Type B pancreatic cell (in vitro differentiated cells): ENCODE data around the gene MRPL39. TPM values are rescaled to one million over a fixed set of nuclear protein-coding genes. Genes with fewer than 3 reads are reported as not detected.

Source experiments
- DNase-seq: peaks from one replicate; pipeline ENCODE4 v3.0.0; 2021; ENCODE audit warnings: mixed read lengths; ENCODE audit not compliant: unreplicated experiment; ENCODE audit errors: extremely low spot score
- H3K27ac Mint-ChIP-seq: 2 replicates; pipeline ENCODE4 v1.8.0; 2021; ENCODE audit warnings: mild to moderate bottlenecking, mixed read lengths
- H3K27me3 Mint-ChIP-seq: 2 replicates; pipeline ENCODE4 v1.8.0; 2021; ENCODE audit warnings: mixed read lengths
- H3K36me3 Mint-ChIP-seq: 2 replicates; pipeline ENCODE4 v1.8.0; 2021; ENCODE audit warnings: mixed read lengths
- H3K4me1 Mint-ChIP-seq: one replicate; pipeline ENCODE4 v1.8.0; 2021; ENCODE audit warnings: mixed read lengths; ENCODE audit not compliant: unreplicated experiment
- H3K4me3 Mint-ChIP-seq: 2 replicates; pipeline ENCODE4 v1.8.0; 2021; ENCODE audit warnings: mild to moderate bottlenecking, mixed read lengths
- H3K9me3 Mint-ChIP-seq: 2 replicates; pipeline ENCODE4 v1.8.0; 2021; ENCODE audit warnings: mixed read lengths
- total RNA-seq: library from RNA; stranded (reverse); gene quantifications from 2 replicates; pipeline ENCODE4 v1.2.1, GENCODE V29; 2021; ENCODE audit warnings: low replicate concordance
- TF ChIP-seq, protein P1 (sequence below): fragments of 200-600 bp; sonication (generic); conservative IDR thresholded peaks from 2 replicates; pipeline ENCODE4 v1.5.0; 2021; ENCODE audit warnings: antibody characterized with exemption, mild to moderate bottlenecking

Gene MRPL39
- total RNA-seq, 1 donor from 2014 or later: 36.3 TPM

DNA sequence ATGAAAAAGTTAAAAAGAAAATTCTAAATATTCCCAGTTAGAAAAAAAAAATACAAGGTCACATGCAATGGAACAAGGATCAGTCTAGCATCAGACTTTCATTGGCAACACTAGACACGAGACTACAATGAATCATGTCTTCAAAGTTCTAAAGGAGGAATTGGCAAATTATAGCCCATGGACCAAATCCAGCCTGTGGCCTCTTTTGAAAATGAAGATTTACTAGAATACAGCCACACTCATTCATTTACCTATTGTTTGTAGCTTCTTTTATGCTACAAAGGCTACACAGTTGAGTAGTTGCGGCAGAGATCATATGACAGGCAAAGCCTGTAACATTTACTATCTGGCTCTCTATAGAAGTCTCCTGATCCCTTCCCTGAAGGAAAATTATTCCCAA lies 71.4 kb downstream of the MRPL39 start:
- DNase-seq: no peak
- H3K9me3 Mint-ChIP-seq: no peaks in the 10 kb centered on the region
- TF ChIP-seq, protein P1, sequence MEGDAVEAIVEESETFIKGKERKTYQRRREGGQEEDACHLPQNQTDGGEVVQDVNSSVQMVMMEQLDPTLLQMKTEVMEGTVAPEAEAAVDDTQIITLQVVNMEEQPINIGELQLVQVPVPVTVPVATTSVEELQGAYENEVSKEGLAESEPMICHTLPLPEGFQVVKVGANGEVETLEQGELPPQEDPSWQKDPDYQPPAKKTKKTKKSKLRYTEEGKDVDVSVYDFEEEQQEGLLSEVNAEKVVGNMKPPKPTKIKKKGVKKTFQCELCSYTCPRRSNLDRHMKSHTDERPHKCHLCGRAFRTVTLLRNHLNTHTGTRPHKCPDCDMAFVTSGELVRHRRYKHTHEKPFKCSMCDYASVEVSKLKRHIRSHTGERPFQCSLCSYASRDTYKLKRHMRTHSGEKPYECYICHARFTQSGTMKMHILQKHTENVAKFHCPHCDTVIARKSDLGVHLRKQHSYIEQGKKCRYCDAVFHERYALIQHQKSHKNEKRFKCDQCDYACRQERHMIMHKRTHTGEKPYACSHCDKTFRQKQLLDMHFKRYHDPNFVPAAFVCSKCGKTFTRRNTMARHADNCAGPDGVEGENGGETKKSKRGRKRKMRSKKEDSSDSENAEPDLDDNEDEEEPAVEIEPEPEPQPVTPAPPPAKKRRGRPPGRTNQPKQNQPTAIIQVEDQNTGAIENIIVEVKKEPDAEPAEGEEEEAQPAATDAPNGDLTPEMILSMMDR: no peak
- H3K36me3 Mint-ChIP-seq: no peaks in the 10 kb centered on the region
- no peaks in the 10 kb centered on the region for H3K27me3 Mint-ChIP-seq
- no peak overlapping the region for H3K27ac Mint-ChIP-seq
- H3K4me3 Mint-ChIP-seq: no peak overlapping the region
- no peaks in the 10 kb centered on the region for H3K4me1 Mint-ChIP-seq

Other genes with a start within 250 kb of the MRPL39 start
- 0.07 and 10.0 TPM in 2 replicates for gene JAM2, start 31.8 kb upstream of the MRPL39 start, total RNA-seq
- gene ATP5PF, start 127.4 kb upstream of the MRPL39 start, total RNA-seq: 139 and 168 TPM in 2 replicates
- 19.7 and 26.4 TPM in 2 replicates for gene GABPA, start 127.5 kb upstream of the MRPL39 start, total RNA-seq